ENCODE data around the gene TMEM141.
A peak's percentile ranks its signal among the peaks of the same experiment; 100 is the strongest.
"Not testable (repeated sequence)": the region's sequence is repeated elsewhere in the genome, so short reads cannot be mapped to it uniquely, and the experiment has no call there.

Gene TMEM141

GRCh38 chr9:136796238-136796774, 5.2 kb downstream of the TMEM141 start, which contains the start of gene CCDC183:
Gene CCDC183, plus strand, starts transcription at chr9:136796338. Its CDS starts 60 bp downstream, at chr9:136796398.
- no peak for DNase-seq

- not testable (repeated sequence) for DNase-seq
Measured at GRCh38 chr9:136796775-136797347, 5.7 kb downstream of the TMEM141 start.

- DNase-seq: no peak
Measured at GRCh38 chr9:136798708-136799078, 7.5 kb downstream of the TMEM141 start.

- peak; percentile 55 for DNase-seq
Measured at GRCh38 chr9:136799079-136799853, 8.1 kb downstream of the TMEM141 start.

- peak; percentile 95 for DNase-seq
Measured at GRCh38 chr9:136799854-136800657, 8.9 kb downstream of the TMEM141 start.

GRCh38 chr9:136802321-136802720, 11.2 kb downstream of the TMEM141 start:
- DNase-seq: no peak

- DNase-seq: not testable (repeated sequence)
Measured at GRCh38 chr9:136803009-136803550, 11.9 kb downstream of the TMEM141 start.

- DNase-seq: no peak
Measured at GRCh38 chr9:136803551-136804508, 12.7 kb downstream of the TMEM141 start.

GRCh38 chr9:136804509-136805206, 13.5 kb downstream of the TMEM141 start:
- DNase-seq: no peak

GRCh38 chr9:136805207-136805740, 14.1 kb downstream of the TMEM141 start:
- no peak for DNase-seq

- no peak for DNase-seq
Measured at GRCh38 chr9:136806067-136806466, 14.9 kb downstream of the TMEM141 start.

- no peak for DNase-seq
Measured at GRCh38 chr9:136806631-136807201, 15.6 kb downstream of the TMEM141 start.

- peak; percentile 85 for DNase-seq
Measured at GRCh38 chr9:136807281-136808074, 16.3 kb downstream of the TMEM141 start, which contains the start of gene RABL6. Gene RABL6, plus strand, starts transcription at chr9:136807948. Its CDS starts 249 bp downstream, at chr9:136808197.

GRCh38 chr9:136808075-136808805, 17.1 kb downstream of the TMEM141 start:
- DNase-seq: no peak

GRCh38 chr9:136808806-136809158, 17.6 kb downstream of the TMEM141 start:
- DNase-seq: no peak

- DNase-seq: no peak
Measured at GRCh38 chr9:136814725-136815421, 23.7 kb downstream of the TMEM141 start.

- no peak for DNase-seq
Measured at GRCh38 chr9:136815422-136815782, 24.3 kb downstream of the TMEM141 start.
